ENCODE measurements around the gene BBC3.

DNA sequence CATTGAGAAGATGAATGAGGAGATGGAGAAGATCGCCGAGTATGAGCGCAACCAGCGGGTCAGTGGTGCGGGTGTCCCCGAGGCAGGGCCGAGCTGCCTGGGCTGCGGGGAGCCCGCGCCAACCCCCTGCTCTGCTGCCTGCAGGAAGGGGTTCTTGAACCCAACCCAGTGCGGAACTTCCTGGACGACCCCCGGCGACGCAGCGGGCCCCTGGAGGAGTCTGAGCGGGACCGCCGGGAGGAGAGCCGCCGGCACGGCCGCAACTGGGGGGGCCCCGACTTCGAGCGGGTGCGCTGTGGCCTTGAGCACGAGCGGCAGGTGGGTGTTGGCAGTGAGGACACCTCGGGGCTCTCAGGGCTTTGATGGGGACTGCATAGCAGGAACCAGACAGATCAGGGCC, 33.6 kb upstream of the BBC3 start:
- TF ChIP-seq, protein P1, sequence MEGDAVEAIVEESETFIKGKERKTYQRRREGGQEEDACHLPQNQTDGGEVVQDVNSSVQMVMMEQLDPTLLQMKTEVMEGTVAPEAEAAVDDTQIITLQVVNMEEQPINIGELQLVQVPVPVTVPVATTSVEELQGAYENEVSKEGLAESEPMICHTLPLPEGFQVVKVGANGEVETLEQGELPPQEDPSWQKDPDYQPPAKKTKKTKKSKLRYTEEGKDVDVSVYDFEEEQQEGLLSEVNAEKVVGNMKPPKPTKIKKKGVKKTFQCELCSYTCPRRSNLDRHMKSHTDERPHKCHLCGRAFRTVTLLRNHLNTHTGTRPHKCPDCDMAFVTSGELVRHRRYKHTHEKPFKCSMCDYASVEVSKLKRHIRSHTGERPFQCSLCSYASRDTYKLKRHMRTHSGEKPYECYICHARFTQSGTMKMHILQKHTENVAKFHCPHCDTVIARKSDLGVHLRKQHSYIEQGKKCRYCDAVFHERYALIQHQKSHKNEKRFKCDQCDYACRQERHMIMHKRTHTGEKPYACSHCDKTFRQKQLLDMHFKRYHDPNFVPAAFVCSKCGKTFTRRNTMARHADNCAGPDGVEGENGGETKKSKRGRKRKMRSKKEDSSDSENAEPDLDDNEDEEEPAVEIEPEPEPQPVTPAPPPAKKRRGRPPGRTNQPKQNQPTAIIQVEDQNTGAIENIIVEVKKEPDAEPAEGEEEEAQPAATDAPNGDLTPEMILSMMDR (IDR thresholded peaks at IDR 0.05; ENCODE audit: insufficient read depth, low read length, poor library complexity, severe bottlenecking) = no peak
- TF ChIP-seq EZH2phosphoT487 (conservative IDR thresholded peaks at IDR 0.05; ENCODE audit: low read length) = no peak

All from SU-DHL-6 (cell line).